ENCODE measurements around the gene HDAC7.

Gene HDAC7

GRCh38 chr12:47867495-47867941 lies 47.8 kb upstream of the HDAC7 start:
- no peak overlapping the region for H3K27ac ChIP-seq (ENCODE audit: low read depth, low read length)

GRCh38 chr12:47864646-47865235 lies 45.0 kb upstream of the HDAC7 start:
- Histone ChIP-seq H3F3A (ENCODE audit: control insufficient read depth, insufficient read depth) (no peaks in the 10 kb centered on the region), H3K79me2 (ENCODE audit: control insufficient read depth, low read length) (no peaks in the 10 kb centered on the region), H3K27ac (ENCODE audit: low read depth, low read length) (no peak overlapping the region), H3K9me2 (replicated peaks; ENCODE audit: control insufficient read depth, low read length) (no peaks in the 10 kb centered on the region), H3K4me3 (ENCODE audit: low read length) (no peak overlapping the region), H3K4me2 (ENCODE audit: low read length) (no peak overlapping the region), H3K9me3 (ENCODE audit: control insufficient read depth, insufficient read depth, low read length) (no peaks in the 10 kb centered on the region), H3K36me3 (ENCODE audit: control insufficient read depth, low read length) (no peaks in the 10 kb centered on the region), H4K20me1 (ENCODE audit: control insufficient read depth, insufficient read depth, low read depth, low read length) (no peaks in the 10 kb centered on the region), H3K27me3 (ENCODE audit: control insufficient read depth, low read length) (no peaks in the 10 kb centered on the region), H3K4me1 (ENCODE audit: control insufficient read depth, low read length) (no peaks in the 10 kb centered on the region)
- TF ChIP-seq EZH2phosphoT487 (IDR thresholded peaks at IDR 0.05; ENCODE audit: borderline replicate concordance, low read length) (no peak), CTCF (IDR thresholded peaks at IDR 0.05; ENCODE audit: low read depth, low read length, poor library complexity, severe bottlenecking) (no peak)

More at GRCh38 chr12:47867495-47867941, 47.8 kb upstream of the HDAC7 start:
- no peaks in the 10 kb centered on the region for H3K79me2 ChIP-seq (ENCODE audit: control insufficient read depth, low read length)
- H3K4me3 ChIP-seq (ENCODE audit: low read length) = no peak overlapping the region
- H3K4me2 ChIP-seq (ENCODE audit: low read length) = no peak overlapping the region
- H3F3A ChIP-seq (ENCODE audit: control insufficient read depth, insufficient read depth) = no peaks in the 10 kb centered on the region
- TF ChIP-seq EZH2phosphoT487 (IDR thresholded peaks at IDR 0.05; ENCODE audit: borderline replicate concordance, low read length) = no peak
- no peak for TF ChIP-seq CTCF (IDR thresholded peaks at IDR 0.05; ENCODE audit: low read depth, low read length, poor library complexity, severe bottlenecking)
- no peaks in the 10 kb centered on the region for H3K27me3 ChIP-seq (ENCODE audit: control insufficient read depth, low read length)
- H4K20me1 ChIP-seq (ENCODE audit: control insufficient read depth, insufficient read depth, low read depth, low read length) = no peaks in the 10 kb centered on the region
- no peaks in the 10 kb centered on the region for H3K4me1 ChIP-seq (ENCODE audit: control insufficient read depth, low read length)
- no peaks in the 10 kb centered on the region for H3K9me3 ChIP-seq (ENCODE audit: control insufficient read depth, insufficient read depth, low read length)
- no peaks in the 10 kb centered on the region for H3K36me3 ChIP-seq (ENCODE audit: control insufficient read depth, low read length)
- no peaks in the 10 kb centered on the region for H3K9me2 ChIP-seq (replicated peaks; ENCODE audit: control insufficient read depth, low read length)

GRCh38 chr12:47863985-47864384 lies 44.3 kb upstream of the HDAC7 start:
- no peak overlapping the region for H3K27ac ChIP-seq (ENCODE audit: low read depth, low read length)
- no peaks in the 10 kb centered on the region for H3K4me1 ChIP-seq (ENCODE audit: control insufficient read depth, low read length)
- TF ChIP-seq EZH2phosphoT487 (IDR thresholded peaks at IDR 0.05; ENCODE audit: borderline replicate concordance, low read length) (no peak), CTCF (IDR thresholded peaks at IDR 0.05; ENCODE audit: low read depth, low read length, poor library complexity, severe bottlenecking) (no peak)
- H3F3A ChIP-seq (ENCODE audit: control insufficient read depth, insufficient read depth) = no peaks in the 10 kb centered on the region
- H3K36me3 ChIP-seq (ENCODE audit: control insufficient read depth, low read length) = no peaks in the 10 kb centered on the region
- H3K79me2 ChIP-seq (ENCODE audit: control insufficient read depth, low read length) = no peaks in the 10 kb centered on the region
- H3K9me2 ChIP-seq (replicated peaks; ENCODE audit: control insufficient read depth, low read length) = no peaks in the 10 kb centered on the region
- H3K27me3 ChIP-seq (ENCODE audit: control insufficient read depth, low read length) = no peaks in the 10 kb centered on the region
- no peak overlapping the region for H3K4me2 ChIP-seq (ENCODE audit: low read length)
- H4K20me1 ChIP-seq (ENCODE audit: control insufficient read depth, insufficient read depth, low read depth, low read length) = no peaks in the 10 kb centered on the region
- no peak overlapping the region for H3K4me3 ChIP-seq (ENCODE audit: low read length)
- no peaks in the 10 kb centered on the region for H3K9me3 ChIP-seq (ENCODE audit: control insufficient read depth, insufficient read depth, low read length)
